ENCODE data around the gene SCG3.
A peak's percentile ranks its signal among the peaks of the same experiment; 100 is the strongest.

Gene SCG3

GRCh38 chr15:51736069-51736468 is 54.8 kb downstream of the SCG3 start:
- Histone ChIP-seq H3K9me3 (ENCODE audit: control insufficient read depth, low read length) (no peaks in the 10 kb centered on the region), H3K4me2 (ENCODE audit: low read length) (peak overlapping the region; percentile 87), H3K4me1 (no peaks in the 10 kb centered on the region), H3K27ac (peak overlapping the region; percentile 49), H2AFZ (no peak overlapping the region), H3K79me2 (no peaks in the 10 kb centered on the region), H3K36me3 (ENCODE audit: control insufficient read depth, insufficient read depth, low read length) (no peaks in the 10 kb centered on the region), H3K9ac (no peak overlapping the region), H3K27me3 (ENCODE audit: control insufficient read depth, insufficient read depth, low read length) (no peaks in the 10 kb centered on the region), H3K4me3 (ENCODE audit: low read depth, low read length) (peak overlapping the region; percentile 9)
- TF ChIP-seq CTCF (IDR thresholded peaks at IDR 0.05): no peak

GRCh38 chr15:51736751-51737521 is 55.6 kb downstream of the SCG3 start:
- Histone ChIP-seq H3K4me3 (ENCODE audit: low read depth, low read length) (peak overlapping the region; percentile 40), H3K4me2 (ENCODE audit: low read length) (peak overlapping the region; percentile 87), H3K9ac (no peak overlapping the region), H3K27ac (peak overlapping the region; percentile 49), H3K9me3 (ENCODE audit: control insufficient read depth, low read length) (no peaks in the 10 kb centered on the region), H3K79me2 (no peaks in the 10 kb centered on the region), H3K36me3 (ENCODE audit: control insufficient read depth, insufficient read depth, low read length) (no peaks in the 10 kb centered on the region), H3K27me3 (ENCODE audit: control insufficient read depth, insufficient read depth, low read length) (no peaks in the 10 kb centered on the region), H3K4me1 (no peaks in the 10 kb centered on the region), H2AFZ (peak overlapping the region; percentile 69)
- no peak for TF ChIP-seq CTCF (IDR thresholded peaks at IDR 0.05)

GRCh38 chr15:51737522-51738305 is 56.4 kb downstream of the SCG3 start, which contains the start of gene LYSMD2:
TSS of gene LYSMD2 (minus strand) at chr15:51737655. CDS start at chr15:51737622, 33 bp downstream.
- Histone ChIP-seq H3K36me3 (ENCODE audit: control insufficient read depth, insufficient read depth, low read length) (no peaks in the 10 kb centered on the region), H3K79me2 (no peaks in the 10 kb centered on the region), H3K27ac (peak within 1 kb of the TSS; percentile 75), H3K9ac (peak within 1 kb of the TSS; percentile 53), H3K9me3 (ENCODE audit: control insufficient read depth, low read length) (no peaks in the 10 kb centered on the region), H2AFZ (peak within 1 kb of the TSS; percentile 83), H3K4me3 (ENCODE audit: low read depth, low read length) (peak within 1 kb of the TSS; percentile 50), H3K4me1 (no peaks in the 10 kb centered on the region), H3K27me3 (ENCODE audit: control insufficient read depth, insufficient read depth, low read length) (no peaks in the 10 kb centered on the region), H3K4me2 (ENCODE audit: low read length) (peak within 1 kb of the TSS; percentile 87)
- no peak for TF ChIP-seq CTCF (IDR thresholded peaks at IDR 0.05)

- Histone ChIP-seq H3K4me1 (no peaks in the 10 kb centered on the region), H3K9me3 (ENCODE audit: control insufficient read depth, low read length) (no peaks in the 10 kb centered on the region), H3K79me2 (no peaks in the 10 kb centered on the region), H3K27me3 (ENCODE audit: control insufficient read depth, insufficient read depth, low read length) (no peaks in the 10 kb centered on the region), H3K9ac (no peak overlapping the region), H3K4me3 (ENCODE audit: low read depth, low read length) (peak overlapping the region; percentile 50), H3K27ac (peak overlapping the region; percentile 75), H3K4me2 (ENCODE audit: low read length) (no peak overlapping the region), H3K36me3 (ENCODE audit: control insufficient read depth, insufficient read depth, low read length) (no peaks in the 10 kb centered on the region), H2AFZ (peak overlapping the region; percentile 83)
- no peak for TF ChIP-seq CTCF (IDR thresholded peaks at IDR 0.05)
These were observed 57.2 kb downstream of the SCG3 start for GRCh38 chr15:51738553-51738952.
